K562 (cell line): ENCODE measurements around the gene HRC. TPM values are rescaled to one million over a fixed set of nuclear protein-coding genes. Genes with fewer than 3 reads are reported as not detected.

Experiments
- ATAC-seq: fragments of 200-7000 bp; cut with Tn5 transposase; 3 replicates; pipeline ENCODE4 v1.9.1; 2020; ENCODE audit warnings: moderate library complexity
- BruUV-seq: library from RNA; stranded (reverse); fragments of 400-500 nt; replicated peaks from 2 replicates; lab custom pipeline; 2021; lab: Mats Ljungman, UMichigan
- CTCF ChIA-PET: fragments of 300-600 bp; formaldehyde crosslinking; extraction: SDS; loops from one replicate; lab custom pipeline; 2021; ENCODE audit warnings: low intra/inter-chr PET ratio; lab: Yijun Ruan, JAX
- POLR2A ChIA-PET: fragments of 300-600, 350-650 bp; sonication (Branson Sonifier 250); formaldehyde crosslinking; extraction: SDS; loops from one replicate; lab custom pipeline; 2021; ENCODE audit warnings: antibody characterized with exemption, inconsistent platforms; lab: Yijun Ruan, JAX
- DNase-seq, 4 experiments: peaks; one replicate each; pipeline versions ENCODE4 v3.0.0 to v3.0.0-alpha.2; 2011 to 2018; ENCODE audit warnings: low spot score in 3 of 4, mixed read lengths in 3 of 4; ENCODE audit errors: extremely low read depth in 1 of 4
- FAIRE-seq: peaks from 2 replicates; lab custom pipeline; 2011; peaks lifted over from hg19 to GRCh38; lab: Jason Lieb, UNC
- H2AFZ ChIP-seq: 2 replicates; pipeline ENCODE4 v1.6.0; 2011; ENCODE audit warnings: low read depth, low read length, control low read depth, inconsistent platforms
- H3K27ac ChIP-seq: fragments of 200-600 bp; 3 replicates; pipeline ENCODE4 v1.8.0; 2011; ENCODE audit warnings: low read depth, mild to moderate bottlenecking, control low read depth, inconsistent platforms, low read length, moderate library complexity, mixed read lengths; ENCODE audit errors: extremely low read depth
- H3K27me3 ChIP-seq, 2 experiments: fragments of 300-600 bp in 1 of 2; 2 replicates in 1 of 2; 3 replicates in 1 of 2; pipeline versions ENCODE4 v1.6.0 to v1.8.0; 2011; ENCODE audit warnings: inconsistent platforms in 2 of 2, low read length in 2 of 2, mild to moderate bottlenecking in 1 of 2, mixed read lengths in 1 of 2, moderate library complexity in 1 of 2; ENCODE audit not compliant: control insufficient read depth in 2 of 2, insufficient read depth in 2 of 2
- H3K36me3 ChIP-seq: fragments of 300-600 bp; 3 replicates; pipeline ENCODE4 v1.8.0; 2011; ENCODE audit warnings: mild to moderate bottlenecking, low read length, inconsistent platforms; ENCODE audit not compliant: control insufficient read depth, insufficient read depth
- H3K4me1 ChIP-seq, 2 experiments: fragments of 200-600 bp in 1 of 2; replicated peaks in 1 of 2; 2 replicates in 1 of 2; 3 replicates in 1 of 2; pipeline versions ENCODE4 v1.5.1 to v1.8.0; 2011; ENCODE audit warnings: inconsistent platforms in 2 of 2, low read length in 2 of 2, mild to moderate bottlenecking in 1 of 2, mixed read lengths in 1 of 2, moderate library complexity in 1 of 2; ENCODE audit not compliant: control insufficient read depth in 2 of 2, insufficient read depth in 2 of 2
- H3K4me2 ChIP-seq: 2 replicates; pipeline ENCODE4 v1.6.1; 2011; ENCODE audit warnings: low read length, control low read depth, inconsistent platforms, mixed read lengths; ENCODE audit not compliant: insufficient read depth
- H3K4me3 ChIP-seq: fragments of 200-600 bp; sonication (generic), shearing (Covaris generic); 2 replicates; pipeline ENCODE4 v1.5.1; 2016; ENCODE audit warnings: control low read depth, inconsistent platforms
- H3K79me2 ChIP-seq: fragments of 200-600 bp; 3 replicates; pipeline ENCODE4 v1.8.0; 2011; ENCODE audit warnings: low read length, inconsistent platforms; ENCODE audit not compliant: control insufficient read depth, insufficient read depth
- H3K9ac ChIP-seq, 2 experiments: 2 replicates each; pipeline versions ENCODE4 v1.6.0 to v1.6.1; 2011; ENCODE audit warnings: low read depth in 2 of 2, low read length in 2 of 2, control low read depth in 1 of 2, inconsistent platforms in 1 of 2, mild to moderate bottlenecking in 1 of 2, mixed read lengths in 1 of 2; ENCODE audit not compliant: insufficient read depth in 1 of 2
- H3K9me1 ChIP-seq: one replicate; pipeline ENCODE4 v1.6.0; 2011; ENCODE audit warnings: inconsistent platforms, mild to moderate bottlenecking, low read length, moderate library complexity; ENCODE audit not compliant: control insufficient read depth, insufficient read depth
- H3K9me3 ChIP-seq: replicated peaks from 2 replicates; pipeline ENCODE4 v1.5.1; 2011; ENCODE audit warnings: low read depth, low read length, inconsistent platforms; ENCODE audit not compliant: control insufficient read depth, insufficient read depth
- H4K20me1 ChIP-seq: replicated peaks from 2 replicates; pipeline ENCODE4 v1.6.1; 2011; ENCODE audit warnings: low read length, inconsistent platforms, mixed read lengths; ENCODE audit not compliant: control insufficient read depth, insufficient read depth
- ARID4B ChIP-seq: sonication (generic); formaldehyde crosslinking; IDR thresholded peaks from 2 replicates; pipeline ENCODE4 v1.8.0; 2022; ENCODE audit warnings: mild to moderate bottlenecking, missing genetic modification reagents
- RBFOX2 ChIP-seq: fragments of 200-400 bp; formaldehyde crosslinking; IDR thresholded peaks from 2 replicates; pipeline ENCODE4 v1.6.1; 2017; ENCODE audit warnings: low read depth, mild to moderate bottlenecking, low read length, moderate library complexity
- WGBS: fragments of 100-300 bp; shearing (Covaris generic); methylation state at CpG from one replicate; pipeline ENCODE4 v1.1.6; 2016; ENCODE audit warnings: low coverage, mixed read lengths; ENCODE audit not compliant: insufficient coverage; ENCODE audit errors: missing lambda C conversion rate; 5-methylcytosine and 5-hydroxymethylcytosine counted together
- in situ Hi-C: fragments of 300-500 bp; cut with MboI; formaldehyde crosslinking; loops from 4 replicates; pipeline ENCODE4 v1.15.0; 2018; ENCODE audit warnings: inconsistent platforms, mixed read lengths
- intact Hi-C: fragments of 100-400 bp; cut with micrococcal nuclease; formaldehyde crosslinking; loops from 2 replicates; pipeline ENCODE4 v1.14.2; 2022
- polyA plus RNA-seq, 8 experiments: library from polyadenylated mRNA; depleted of rRNA in 4 of 8; stranded (reverse) in 5 of 8; unstranded in 3 of 8; fragments of >200 nt; fragmentation: Nextera tagmentation in 2 of 8; fragmentation: Illumina TruSeq in 1 of 8; extraction: Ambion mirVana in 2 of 8; extraction: Trizol in 1 of 8; gene quantifications; 2 replicates each; pipeline versions ENCODE4 v1.2.1 to v1.2.3, GENCODE V29; 2011 to 2014; ENCODE audit warnings: inconsistent platforms in 1 of 8, missing spikeins in 1 of 8
- total RNA-seq, 7 experiments: library from RNA; depleted of rRNA in 6 of 7; stranded (reverse); fragments of >200 nt in 6 of 7; fragmentation: Illumina TruSeq in 2 of 7; extraction: Trizol in 2 of 7; gene quantifications; 2 replicates each; pipeline versions ENCODE4 v1.2.1 to v1.2.3, GENCODE V29; 2011 to 2021; ENCODE audit warnings: low replicate concordance in 1 of 7

Gene HRC
- total and polyA plus RNA-seq, 9 of the 15 experiments (the other 6 are each of a cell fraction or from before 2014, with no cell fraction given) = 0.66 to 18.7 (median 13.1) TPM

- FAIRE-seq (no peak), ATAC-seq (no peak), DNase-seq (no peak)
- no peak overlapping the region for H2AFZ ChIP-seq
- intact Hi-C loops (loop anchor here (5.0 to 10.0 kb wide), 3 partner anchors 158 to 821 kb away; partner anchors contain the start of genes GYS1, RUVBL2 and SLC17A7), in situ Hi-C loops (no loop called here)
- 54% methylated on average over 8 of the region's 10 CpGs for WGBS
- no peaks in the 10 kb centered on the region for H3K9me1 ChIP-seq
- peaks cover 49 to 84% of the 10 kb centered on the region in 2 experiments for H3K4me1 ChIP-seq
- H4K20me1 ChIP-seq = peaks cover 5% of the 10 kb centered on the region; the same call in 1 of the 2 replicates
- ChIA-PET CTCF (no interaction called here), POLR2A (no interaction called here)
- H3K4me2 ChIP-seq = peak overlapping the region; percentile 89
- peak overlapping the region in 1 of 2 experiments; percentile 86; a peak in 2 of 4 replicates for H3K9ac ChIP-seq
- TF ChIP-seq RBFOX2 (peak; percentile 51; the same call in 1 of the 2 replicates), ARID4B (no peak)
- BruUV-seq = no TSS peak
- peaks cover 46% of the 10 kb centered on the region for H3K79me2 ChIP-seq
- no peak overlapping the region for H3K27ac ChIP-seq
- peak overlapping the region; percentile 3; the same call in 1 of the 2 replicates for H3K4me3 ChIP-seq
- H3K36me3 ChIP-seq = no peaks in the 10 kb centered on the region
- no peaks in the 10 kb centered on the region for H3K9me3 ChIP-seq
- H3K27me3 ChIP-seq = no peaks in the 10 kb centered on the region
Observed at GRCh38 chr19:49153167-49153809, 1.9 kb downstream of the HRC start.
